Glutamatergic neuron (in vitro differentiated cells): Measurements from ENCODE around the gene PLK3. TPM values are rescaled to one million over a fixed set of nuclear protein-coding genes. Genes with fewer than 3 reads are reported as not detected.

Experiments used
- DNase-seq: peaks from one replicate; pipeline ENCODE4 v3.0.0; 2022
- H3K27ac Mint-ChIP-seq: one replicate; pipeline ENCODE4 v1.8.0; 2020; ENCODE audit warnings: mild to moderate bottlenecking, mixed read lengths, inconsistent platforms; ENCODE audit not compliant: unreplicated experiment
- H3K27me3 Mint-ChIP-seq: one replicate; pipeline ENCODE4 v1.8.0; 2020; ENCODE audit warnings: mild to moderate bottlenecking, moderate library complexity, mixed read lengths, inconsistent platforms; ENCODE audit not compliant: unreplicated experiment
- H3K36me3 Mint-ChIP-seq: one replicate; pipeline ENCODE4 v1.8.0; 2020; ENCODE audit warnings: mild to moderate bottlenecking, mixed read lengths, inconsistent platforms; ENCODE audit not compliant: unreplicated experiment
- H3K4me1 Mint-ChIP-seq: one replicate; pipeline ENCODE4 v1.8.0; 2020; ENCODE audit warnings: mild to moderate bottlenecking, low read depth, mixed read lengths, inconsistent platforms; ENCODE audit not compliant: unreplicated experiment
- H3K4me3 Mint-ChIP-seq: one replicate; pipeline ENCODE4 v1.8.0; 2020; ENCODE audit warnings: mild to moderate bottlenecking, mixed read lengths, inconsistent platforms; ENCODE audit not compliant: unreplicated experiment
- H3K9me3 Mint-ChIP-seq: one replicate; pipeline ENCODE4 v1.8.0; 2020; ENCODE audit warnings: mild to moderate bottlenecking, moderate library complexity, mixed read lengths, inconsistent platforms; ENCODE audit not compliant: unreplicated experiment
- total RNA-seq: library from RNA; stranded (reverse); fragmentation: NEBNext Ultra II Directional; extraction: Animal tissue kit (Norgen Biotek cat#: 25700); gene quantifications from one replicate; pipeline ENCODE4 v1.2.1, GENCODE V29; 2021; ENCODE audit not compliant: unreplicated experiment
- TF ChIP-seq, protein P1 (sequence below): fragments of 200-600 bp; sonication (generic); IDR thresholded peaks from one replicate; pipeline ENCODE4 v1.5.0; 2021; ENCODE audit not compliant: partially characterized antibody, unreplicated experiment

Gene PLK3
- total RNA-seq, 1 donor from 2014 or later = 89.3 TPM

DNA sequence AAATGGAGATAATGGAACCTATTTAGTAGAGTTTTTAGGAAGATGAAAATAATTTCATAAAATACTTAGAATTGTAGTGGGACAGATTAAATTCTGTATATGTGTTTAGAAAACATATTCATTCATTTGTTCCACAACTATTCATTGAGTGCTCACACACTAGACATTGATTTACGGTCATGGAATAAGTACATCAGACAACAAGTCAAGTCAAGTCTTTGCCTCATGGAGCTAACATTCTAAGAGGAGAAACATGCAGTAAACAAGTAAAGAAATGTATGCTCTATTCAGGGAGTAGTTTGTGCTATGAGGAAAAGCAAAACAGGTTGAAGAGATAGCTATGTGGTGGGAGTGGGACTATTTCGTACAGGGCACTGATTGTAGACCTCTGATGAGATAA lies 17.1 kb downstream of the PLK3 start:
- Mint-ChIP-seq H3K27me3 (peaks cover 18% of the 10 kb centered on the region), H3K27ac (peak overlapping the region; percentile 3), H3K4me1 (peaks cover 8% of the 10 kb centered on the region), H3K4me3 (no peak overlapping the region), H3K9me3 (peaks cover 21% of the 10 kb centered on the region), H3K36me3 (peaks cover 5% of the 10 kb centered on the region)
- TF ChIP-seq, protein P1, sequence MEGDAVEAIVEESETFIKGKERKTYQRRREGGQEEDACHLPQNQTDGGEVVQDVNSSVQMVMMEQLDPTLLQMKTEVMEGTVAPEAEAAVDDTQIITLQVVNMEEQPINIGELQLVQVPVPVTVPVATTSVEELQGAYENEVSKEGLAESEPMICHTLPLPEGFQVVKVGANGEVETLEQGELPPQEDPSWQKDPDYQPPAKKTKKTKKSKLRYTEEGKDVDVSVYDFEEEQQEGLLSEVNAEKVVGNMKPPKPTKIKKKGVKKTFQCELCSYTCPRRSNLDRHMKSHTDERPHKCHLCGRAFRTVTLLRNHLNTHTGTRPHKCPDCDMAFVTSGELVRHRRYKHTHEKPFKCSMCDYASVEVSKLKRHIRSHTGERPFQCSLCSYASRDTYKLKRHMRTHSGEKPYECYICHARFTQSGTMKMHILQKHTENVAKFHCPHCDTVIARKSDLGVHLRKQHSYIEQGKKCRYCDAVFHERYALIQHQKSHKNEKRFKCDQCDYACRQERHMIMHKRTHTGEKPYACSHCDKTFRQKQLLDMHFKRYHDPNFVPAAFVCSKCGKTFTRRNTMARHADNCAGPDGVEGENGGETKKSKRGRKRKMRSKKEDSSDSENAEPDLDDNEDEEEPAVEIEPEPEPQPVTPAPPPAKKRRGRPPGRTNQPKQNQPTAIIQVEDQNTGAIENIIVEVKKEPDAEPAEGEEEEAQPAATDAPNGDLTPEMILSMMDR = no peak
- DNase-seq = no peak

DNA sequence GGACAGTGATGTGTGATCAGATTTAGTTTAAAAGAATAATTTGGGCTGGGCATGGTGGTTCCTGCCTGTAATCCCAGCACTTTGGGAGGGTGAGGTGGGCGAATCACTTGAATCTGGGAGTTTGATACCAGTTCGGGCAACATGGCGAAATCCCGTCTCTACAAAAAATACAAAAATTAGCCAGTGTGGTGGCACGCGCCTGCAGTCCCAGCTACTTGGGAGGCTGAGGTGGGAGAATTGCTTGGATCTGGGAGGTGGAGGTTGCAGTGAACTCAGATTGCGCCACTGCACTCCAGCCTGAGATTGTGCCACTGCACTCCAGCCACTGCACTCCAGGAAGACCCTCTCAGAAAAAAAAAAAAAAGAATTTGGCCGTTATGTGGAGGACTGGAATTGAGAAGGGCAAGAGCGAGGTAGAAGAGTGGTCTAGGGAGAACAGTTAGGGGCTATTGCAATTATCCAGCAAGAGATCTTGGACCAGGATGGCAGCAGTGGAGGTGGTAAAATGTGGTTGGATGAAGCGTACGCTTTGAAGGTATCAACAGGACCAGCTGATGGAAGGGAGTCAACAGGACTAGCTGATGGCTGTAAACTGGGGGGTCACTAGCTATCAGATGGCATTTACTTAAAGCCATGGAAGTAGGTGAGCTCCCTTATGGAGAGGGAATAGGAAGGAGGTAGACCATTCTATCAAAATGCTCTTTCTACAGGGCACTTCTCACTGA lies 17.8 kb downstream of the PLK3 start:
- Mint-ChIP-seq H3K4me3 (peak overlapping the region; percentile 30), H3K27ac (peak overlapping the region; percentile 6), H3K36me3 (peaks cover 5% of the 10 kb centered on the region), H3K9me3 (peaks cover 19% of the 10 kb centered on the region), H3K4me1 (peaks cover 8% of the 10 kb centered on the region), H3K27me3 (peaks cover 13% of the 10 kb centered on the region)
- TF ChIP-seq, protein P1 = no peak
- no peak for DNase-seq

DNA sequence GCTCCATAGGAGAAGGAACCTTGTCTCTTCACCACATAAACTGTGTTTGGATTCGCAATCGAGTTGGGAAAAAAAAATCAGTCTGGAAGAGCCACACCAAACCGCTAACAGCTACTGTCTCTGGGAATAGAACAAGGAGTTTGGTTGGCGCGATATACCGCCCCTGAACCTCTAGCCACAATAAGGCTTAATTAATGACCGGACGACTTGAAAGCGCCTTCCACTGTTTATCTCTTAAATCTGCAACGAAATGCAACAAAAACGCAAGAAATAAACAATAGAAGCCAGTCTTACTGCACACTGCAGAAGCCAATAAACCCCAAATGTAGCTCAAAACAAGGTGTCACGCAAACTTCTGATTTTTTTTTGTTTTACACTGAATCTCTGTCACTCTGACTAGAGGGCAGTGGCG lies 19.0 kb downstream of the PLK3 start:
- Mint-ChIP-seq H3K27me3 (peaks cover 8% of the 10 kb centered on the region), H3K9me3 (peaks cover 15% of the 10 kb centered on the region), H3K27ac (peak overlapping the region; percentile 100), H3K36me3 (peaks cover 5% of the 10 kb centered on the region), H3K4me1 (peaks cover 6% of the 10 kb centered on the region), H3K4me3 (peak overlapping the region; percentile 89)
- DNase-seq = peak; percentile 3
- TF ChIP-seq, protein P1 = no peak

DNA sequence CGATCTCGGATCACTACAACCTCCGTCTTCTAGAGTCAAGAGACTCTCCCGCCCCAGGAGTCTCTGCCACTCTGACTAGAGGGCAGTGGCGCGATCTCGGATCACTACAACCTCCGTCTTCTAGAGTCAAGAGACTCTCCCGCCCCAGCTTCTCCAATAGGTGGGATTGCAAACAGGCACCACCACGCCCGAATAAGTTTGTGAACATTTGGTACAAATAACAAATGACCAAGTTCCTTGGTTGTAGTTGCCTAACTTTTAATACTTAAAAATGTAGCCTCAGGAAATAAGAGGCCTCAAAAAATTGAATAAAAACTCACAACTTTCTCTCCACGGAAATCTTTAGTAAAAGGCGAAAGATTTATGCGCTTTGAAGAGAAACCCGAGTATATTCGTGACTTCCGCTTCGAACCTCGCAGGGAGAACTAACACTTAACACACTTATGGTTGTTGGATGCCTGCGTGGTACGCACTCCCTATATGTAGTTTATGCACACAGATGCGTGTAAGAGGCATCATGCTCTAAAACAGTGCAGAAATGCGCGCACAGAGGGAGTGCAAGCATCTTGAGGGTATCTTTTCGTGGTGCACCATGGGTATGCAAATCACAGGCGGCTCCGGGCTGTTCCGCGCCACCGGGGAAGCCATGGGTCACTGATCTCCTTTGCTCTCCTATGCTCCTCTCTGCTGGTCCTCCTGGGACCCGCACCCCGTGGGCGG lies 19.6 kb downstream of the PLK3 start:
- Mint-ChIP-seq H3K27ac (peak overlapping the region; percentile 100), H3K9me3 (peaks cover 15% of the 10 kb centered on the region), H3K4me1 (peaks cover 6% of the 10 kb centered on the region), H3K27me3 (peaks cover 8% of the 10 kb centered on the region), H3K4me3 (peak overlapping the region; percentile 89), H3K36me3 (peaks cover 5% of the 10 kb centered on the region)
- DNase-seq = peak; percentile 73
- TF ChIP-seq, protein P1 = no peak
